IPS DF 4.7 (cell line): ENCODE measurements around the gene FA2H.

Source experiments
- DNase-seq: peaks from one replicate; pipeline ENCODE4 v3.0.0-alpha.2; 2013; ENCODE audit warnings: low spot score; ENCODE audit errors: extremely low read depth

FA2H gene

DNA sequence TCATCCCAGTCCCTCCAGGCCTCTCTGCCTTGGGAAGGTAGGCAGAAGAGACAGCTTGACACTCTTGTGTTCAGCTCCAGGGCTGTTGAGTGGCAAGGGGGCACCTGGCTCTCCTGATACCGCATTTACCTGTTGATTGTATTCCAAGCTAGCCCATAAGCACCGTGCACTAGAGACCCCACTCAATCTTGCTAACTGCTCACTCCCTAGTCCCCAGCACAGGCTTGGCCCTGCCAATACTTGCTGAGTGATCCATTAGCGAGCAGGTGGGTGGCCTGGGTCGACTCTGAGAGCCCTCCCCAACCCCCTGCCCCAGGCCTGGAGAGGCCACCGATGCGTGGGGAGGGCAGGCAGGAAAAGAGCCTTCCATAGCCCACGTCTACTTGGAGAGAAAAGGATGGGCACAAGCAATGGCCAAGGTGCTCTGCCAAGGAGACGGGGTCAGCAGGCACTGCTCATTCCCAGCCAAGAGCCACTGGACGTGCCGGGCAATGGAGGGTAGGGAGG, 29.5 kb downstream of the FA2H start:
- DNase-seq, result no peak

DNA sequence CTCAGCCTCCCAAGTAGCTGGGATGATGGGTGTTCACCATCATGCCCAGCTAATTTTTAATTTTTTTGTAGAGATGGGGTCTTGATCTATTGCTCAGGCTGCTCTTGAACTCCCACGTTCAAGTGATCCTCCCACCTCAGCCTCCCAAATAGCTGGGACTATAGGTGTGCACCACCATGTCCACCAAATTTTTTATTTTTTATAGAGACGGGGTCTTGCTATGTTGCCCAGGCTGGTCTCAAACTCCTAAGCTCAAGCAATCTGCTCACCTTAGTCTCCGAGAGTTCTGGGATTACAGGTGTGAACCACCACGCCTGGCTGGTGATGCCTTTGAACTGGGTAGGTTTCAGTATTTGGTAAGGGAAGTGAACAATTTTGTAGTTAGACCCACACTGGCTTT, 30.1 kb downstream of the FA2H start:
- no peak for DNase-seq

- DNase-seq, result no peak
These were observed 30.8 kb downstream of the FA2H start for GRCh38 chr16:74743668-74744299.

DNA sequence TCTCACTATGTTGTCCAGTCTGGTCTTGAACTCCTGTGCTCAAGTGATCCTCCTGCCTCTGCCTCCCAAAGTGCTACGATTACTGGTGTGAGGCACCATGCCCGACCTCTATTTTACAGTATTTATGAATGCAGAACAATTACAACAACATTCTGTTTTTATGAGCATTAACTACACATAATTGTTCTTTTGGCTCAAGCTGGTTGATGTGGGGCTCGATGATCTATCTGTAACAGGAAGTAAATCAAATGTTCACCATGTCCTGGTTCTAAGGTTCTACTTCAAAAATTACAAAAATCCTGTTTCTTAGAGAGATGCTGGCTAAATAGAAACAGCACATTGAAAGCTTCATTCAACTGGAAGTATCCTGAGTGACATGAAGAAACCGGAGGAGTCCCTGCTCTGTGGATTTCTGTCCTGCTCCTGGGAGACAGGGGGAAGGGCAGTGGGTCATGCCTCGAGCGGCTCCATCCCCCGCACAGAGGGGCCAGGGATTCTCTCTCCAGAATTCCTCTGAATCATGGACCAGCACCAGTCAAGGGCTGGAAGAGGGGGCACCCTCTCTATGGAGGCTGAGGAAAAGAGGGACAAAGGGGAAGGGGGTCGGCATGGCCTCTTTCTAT, 31.5 kb downstream of the FA2H start:
- DNase-seq, result no peak

GRCh38 chr16:74742051-74742481, 32.6 kb downstream of the FA2H start:
- no peak for DNase-seq

DNA sequence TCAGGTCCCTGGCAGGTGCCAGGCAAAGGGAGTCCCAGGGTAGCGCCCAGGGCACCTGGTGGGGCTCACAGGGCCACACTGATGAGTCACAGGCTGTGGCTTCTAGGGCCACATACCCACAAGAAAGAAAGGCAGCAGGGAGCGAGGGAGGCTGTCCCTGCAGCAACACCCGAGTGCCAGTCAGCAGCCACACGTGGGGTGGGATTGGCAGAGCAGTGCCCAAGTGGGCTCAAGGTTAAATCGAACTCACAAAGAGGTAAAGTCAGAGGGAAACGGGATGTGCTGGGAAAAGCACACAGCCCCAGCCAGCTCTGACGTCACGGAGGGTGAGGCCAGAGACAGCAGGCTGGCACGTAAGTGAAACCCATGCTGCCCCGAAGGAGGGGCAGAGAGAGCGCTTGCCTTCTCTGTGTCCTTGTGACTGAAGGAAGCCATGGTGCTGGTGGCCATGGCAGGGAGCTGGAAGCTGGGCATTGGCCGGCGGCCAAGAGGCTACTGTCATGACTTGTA, 33.8 kb downstream of the FA2H start:
- DNase-seq, result no peak

DNA sequence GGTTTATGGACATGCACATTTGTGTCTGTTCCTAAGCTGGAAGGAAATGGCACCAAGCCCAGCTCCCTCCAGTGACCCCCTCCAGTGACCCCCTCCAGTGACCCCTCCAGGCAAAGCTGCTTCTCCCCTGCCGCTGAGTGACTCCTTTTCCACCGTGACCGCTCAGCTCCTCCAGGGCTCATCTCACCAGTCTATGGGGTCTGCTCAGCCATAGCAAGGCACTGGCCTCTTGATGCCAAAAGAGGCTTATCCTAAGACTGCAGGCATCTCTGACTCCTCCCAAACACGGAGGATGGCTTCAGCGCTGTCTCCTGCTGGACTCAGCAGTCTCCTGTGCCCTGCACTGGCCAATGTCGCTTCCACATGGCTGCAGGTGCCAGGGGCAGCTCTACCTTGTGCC, 35.3 kb downstream of the FA2H start:
- no peak for DNase-seq

DNA sequence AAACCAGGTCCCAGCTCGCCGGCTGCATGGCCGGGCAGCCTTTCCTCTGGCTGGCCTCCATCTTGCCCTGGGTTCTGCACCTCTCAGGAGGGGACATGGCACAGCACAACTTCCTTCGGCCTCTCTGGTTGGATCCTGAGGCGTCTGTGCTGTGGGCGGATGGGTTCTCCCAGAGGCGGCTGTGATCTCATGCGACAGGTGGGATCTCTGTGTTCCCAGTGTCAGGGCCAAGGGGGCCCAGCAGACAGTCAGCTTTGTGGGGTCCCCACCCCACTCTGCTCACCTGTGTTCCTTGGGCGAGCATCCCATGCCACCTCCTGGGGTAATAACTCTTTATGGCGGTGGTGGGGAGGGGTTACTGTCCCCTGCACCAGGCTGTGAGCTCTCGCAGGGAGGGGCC, 35.8 kb downstream of the FA2H start:
- no peak for DNase-seq

GRCh38 chr16:74738113-74738541, 36.5 kb downstream of the FA2H start:
- DNase-seq, result no peak

GRCh38 chr16:74737521-74737920, 37.1 kb downstream of the FA2H start:
- DNase-seq, result no peak

DNA sequence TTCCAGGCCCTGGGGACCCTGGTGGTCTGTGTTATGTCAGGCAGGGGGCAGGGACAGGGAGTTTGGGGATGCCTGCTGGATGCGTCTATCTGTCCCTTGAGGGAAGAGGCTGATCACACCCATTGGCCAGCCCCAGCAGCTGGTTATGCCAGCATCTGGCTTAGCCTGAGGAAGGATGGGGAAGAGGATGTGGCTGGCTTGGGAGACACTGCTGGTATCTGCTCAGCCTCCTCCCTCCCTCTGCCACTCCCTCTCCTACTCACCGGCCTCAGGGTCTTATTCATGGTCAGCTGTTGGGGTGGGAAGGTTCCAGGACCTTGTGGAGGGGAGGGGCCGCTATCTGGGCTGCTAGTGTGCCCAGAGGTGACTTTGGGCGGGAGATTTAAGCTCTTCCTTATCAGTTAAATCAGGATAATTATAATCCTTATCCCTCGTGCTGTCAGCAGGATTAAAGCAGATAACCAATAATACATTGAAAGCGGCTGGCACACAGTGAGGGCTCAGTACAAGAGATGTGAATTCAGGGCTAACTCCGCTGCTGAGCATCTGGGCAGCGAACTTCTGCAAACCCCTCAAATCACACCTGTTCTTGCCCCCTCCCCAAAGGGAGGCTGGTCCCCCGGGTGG, 38.0 kb downstream of the FA2H start:
- DNase-seq, result no peak

- DNase-seq, result no peak
These were observed 39.1 kb downstream of the FA2H start for GRCh38 chr16:74735554-74735953.

GRCh38 chr16:74735162-74735452, 39.5 kb downstream of the FA2H start:
- DNase-seq, result no peak

DNA sequence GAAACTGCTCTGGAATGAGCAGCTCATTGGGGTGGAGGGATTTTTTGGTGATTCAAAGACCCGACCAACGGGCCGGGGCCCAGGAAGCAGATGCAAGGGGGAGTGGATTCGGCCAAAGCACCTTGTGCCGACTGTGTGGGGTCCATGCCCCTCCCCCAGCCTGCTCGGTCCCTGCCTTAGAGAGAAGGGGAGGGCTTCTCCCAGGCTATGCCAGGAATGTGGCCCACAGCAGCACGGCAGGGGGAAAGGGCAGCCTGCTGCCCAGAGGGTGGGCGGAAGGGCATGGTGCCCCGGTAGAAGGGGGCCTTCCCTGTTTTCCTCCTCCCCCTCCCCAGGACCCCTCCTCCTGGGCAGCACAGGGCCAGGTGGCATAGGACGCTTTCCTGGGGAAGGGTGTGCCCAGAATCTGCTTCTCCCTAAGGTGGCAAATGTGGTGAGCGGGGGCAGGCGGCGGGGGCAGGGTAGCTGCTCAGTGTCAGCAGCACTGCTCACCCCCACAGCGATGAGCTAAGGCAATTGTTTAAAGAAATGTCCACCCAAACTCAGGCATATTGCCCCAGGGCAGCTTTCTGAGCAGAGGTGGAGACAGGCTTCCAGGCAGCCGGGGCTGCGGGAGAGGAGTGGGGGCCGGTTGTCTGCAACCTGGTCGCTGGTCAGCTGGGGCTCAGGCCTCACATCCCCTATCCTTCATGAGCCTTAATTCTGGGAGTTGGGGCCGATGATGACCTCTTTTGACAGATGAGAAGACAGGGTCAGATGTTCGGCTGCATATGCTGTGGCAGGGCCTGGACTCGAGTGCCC, 40.1 kb downstream of the FA2H start:
- DNase-seq, result no peak

- DNase-seq, result no peak
These were observed 41.8 kb downstream of the FA2H start for GRCh38 chr16:74732707-74733350.

DNA sequence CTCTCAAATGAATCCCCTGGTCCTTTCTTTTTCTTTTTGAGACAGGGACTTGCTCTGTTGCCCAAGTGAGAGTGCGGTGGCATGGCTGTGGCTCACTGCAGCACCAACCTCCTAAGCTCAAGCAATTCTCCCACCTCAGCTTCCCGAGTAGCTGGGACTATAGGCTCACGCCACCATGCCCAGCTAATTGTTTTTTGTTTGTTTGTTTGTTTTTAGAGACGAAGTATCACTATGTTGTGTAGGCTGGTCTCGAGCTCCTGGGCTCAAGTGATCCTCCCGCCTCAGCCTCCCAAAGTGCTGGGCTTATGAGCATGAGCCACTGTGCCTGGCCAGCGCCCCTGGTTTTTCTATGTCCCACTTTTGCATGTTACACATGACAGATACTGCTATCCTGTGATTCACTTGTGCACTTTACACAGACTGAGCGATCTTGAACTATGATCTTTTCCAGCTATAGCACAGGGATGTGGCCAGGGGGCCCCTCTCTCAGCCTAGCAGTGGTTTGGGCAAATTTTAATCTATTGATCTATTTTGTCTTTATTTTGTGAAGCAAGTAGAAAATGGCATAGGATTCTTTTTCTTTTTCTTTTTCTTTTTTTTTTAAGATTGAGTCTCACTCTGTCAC, 42.7 kb downstream of the FA2H start:
- DNase-seq, result no peak

DNA sequence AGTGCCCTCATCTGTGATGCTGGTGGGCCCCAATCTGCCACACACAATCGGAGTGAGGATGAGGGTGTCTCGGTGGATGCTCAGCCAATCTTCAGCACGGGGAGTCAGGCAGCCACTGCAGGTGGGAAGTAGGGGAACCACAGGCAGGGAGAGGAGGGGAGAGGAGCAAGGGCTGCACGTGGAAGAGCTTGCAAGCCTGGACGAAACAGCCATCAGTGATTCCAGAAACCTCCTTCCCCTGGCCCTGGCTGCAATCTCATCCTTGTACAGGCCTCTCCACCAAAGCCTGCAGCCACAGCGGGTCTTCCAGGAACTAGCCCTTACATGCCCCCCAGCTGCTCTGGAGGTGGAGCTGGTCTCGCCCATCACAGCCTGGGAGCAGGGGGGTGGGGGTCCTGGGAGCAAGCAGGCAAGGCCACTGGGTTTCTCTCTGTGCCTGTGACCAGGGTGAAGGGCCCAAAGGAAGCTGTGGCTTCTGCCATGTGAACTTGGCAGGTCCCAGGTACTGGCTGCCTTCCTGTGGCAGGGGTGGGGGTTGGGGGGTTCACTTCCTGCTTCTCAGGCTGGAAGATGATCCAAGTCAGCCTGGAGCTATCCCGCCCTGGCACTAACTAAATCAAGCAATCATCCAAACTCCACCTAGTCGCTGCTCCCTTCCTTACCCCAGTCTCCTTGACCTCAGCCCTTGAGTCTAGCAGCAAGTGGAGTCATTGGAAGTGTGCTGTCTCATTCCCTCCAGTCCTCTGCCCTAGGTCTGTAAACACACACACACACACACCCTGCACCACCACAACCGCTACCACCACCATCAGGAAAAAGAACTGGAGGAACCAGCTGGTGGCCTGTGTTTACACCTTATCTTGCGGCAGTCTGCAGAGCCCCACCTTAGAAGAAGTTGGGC, 44.6 kb downstream of the FA2H start:
- no peak for DNase-seq

DNA sequence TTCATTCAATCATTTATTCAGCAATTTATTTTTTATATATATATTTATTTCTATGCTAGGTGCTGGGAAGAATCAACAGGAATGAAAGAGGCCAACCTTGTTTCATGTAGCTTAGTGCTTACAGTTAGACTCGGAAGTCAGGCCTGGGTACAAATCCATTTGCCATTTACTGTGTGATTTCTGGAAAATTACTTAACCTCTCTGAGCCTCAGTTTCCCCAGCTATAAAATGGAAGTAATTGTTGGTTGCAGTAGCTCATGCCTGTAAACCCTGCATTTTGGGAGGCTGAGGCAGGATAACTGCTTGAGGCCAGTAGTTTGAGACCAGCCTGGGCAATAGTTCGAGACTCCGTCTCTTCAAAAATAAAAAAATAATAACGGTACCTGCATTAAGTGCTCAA, 46.7 kb downstream of the FA2H start:
- no peak for DNase-seq

- no peak for DNase-seq
These were observed 47.9 kb downstream of the FA2H start for GRCh38 chr16:74726716-74727115.
